ENCODE results near the gene LSM12.

DNA sequence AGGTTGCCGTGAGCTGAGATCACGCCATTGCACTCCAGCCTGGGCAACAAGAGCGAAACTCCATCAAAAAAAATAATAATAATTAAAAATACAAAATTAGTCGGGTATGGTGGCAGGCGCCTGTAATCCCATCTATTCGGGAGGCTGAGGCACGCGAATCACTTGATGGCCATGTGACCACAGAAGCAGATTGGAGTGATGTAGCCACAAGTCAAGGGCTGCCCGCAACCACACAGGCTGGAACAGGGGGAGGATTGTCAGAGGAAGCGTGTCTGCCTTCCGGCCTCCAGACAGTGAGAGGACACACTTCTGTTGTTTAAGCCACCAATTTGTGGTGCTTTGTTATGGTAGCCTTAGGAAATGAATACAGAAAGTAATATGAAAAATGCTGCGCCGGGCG, 73.8 kb downstream of the LSM12 start:
- no peak for TF ChIP-seq POLR2A (IDR thresholded peaks at IDR 0.05)
- TF ChIP-seq, protein P1, sequence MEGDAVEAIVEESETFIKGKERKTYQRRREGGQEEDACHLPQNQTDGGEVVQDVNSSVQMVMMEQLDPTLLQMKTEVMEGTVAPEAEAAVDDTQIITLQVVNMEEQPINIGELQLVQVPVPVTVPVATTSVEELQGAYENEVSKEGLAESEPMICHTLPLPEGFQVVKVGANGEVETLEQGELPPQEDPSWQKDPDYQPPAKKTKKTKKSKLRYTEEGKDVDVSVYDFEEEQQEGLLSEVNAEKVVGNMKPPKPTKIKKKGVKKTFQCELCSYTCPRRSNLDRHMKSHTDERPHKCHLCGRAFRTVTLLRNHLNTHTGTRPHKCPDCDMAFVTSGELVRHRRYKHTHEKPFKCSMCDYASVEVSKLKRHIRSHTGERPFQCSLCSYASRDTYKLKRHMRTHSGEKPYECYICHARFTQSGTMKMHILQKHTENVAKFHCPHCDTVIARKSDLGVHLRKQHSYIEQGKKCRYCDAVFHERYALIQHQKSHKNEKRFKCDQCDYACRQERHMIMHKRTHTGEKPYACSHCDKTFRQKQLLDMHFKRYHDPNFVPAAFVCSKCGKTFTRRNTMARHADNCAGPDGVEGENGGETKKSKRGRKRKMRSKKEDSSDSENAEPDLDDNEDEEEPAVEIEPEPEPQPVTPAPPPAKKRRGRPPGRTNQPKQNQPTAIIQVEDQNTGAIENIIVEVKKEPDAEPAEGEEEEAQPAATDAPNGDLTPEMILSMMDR (IDR thresholded peaks at IDR 0.05) = no peak

Measured in thyroid gland (tissue), 4 donors.